SK-N-SH treated with all-trans-retinoic acid at 6 μM for 48 hours (cell line): ENCODE results near the gene CDK5.

Experiments
- ATAC-seq: fragments of 200-7000 bp; cut with Tn5 transposase; 3 replicates; pipeline ENCODE4 v1.9.1; 2020; ENCODE audit warnings: mild to moderate bottlenecking, moderate library complexity
- ARNTL ChIP-seq: fragments of 450-650 bp; formaldehyde crosslinking; IDR thresholded peaks from 2 replicates; pipeline ENCODE4 v1.5.0; 2020; ENCODE audit warnings: low read depth, mild to moderate bottlenecking, moderate library complexity, borderline replicate concordance
- BACH2 ChIP-seq: fragments of 250-450 bp; sonication (Bioruptor Pico); IDR thresholded peaks from 2 replicates; pipeline ENCODE4 v1.9.0; 2021; ENCODE audit warnings: mild to moderate bottlenecking, borderline replicate concordance
- CSDC2 ChIP-seq: fragments of 250-450 bp; sonication (Bioruptor Pico); IDR thresholded peaks from 2 replicates; pipeline ENCODE4 v1.5.0; 2020; ENCODE audit warnings: mild to moderate bottlenecking, moderate library complexity
- ESRRG ChIP-seq: fragments of 250-450 bp; sonication (Bioruptor Pico); IDR thresholded peaks from 2 replicates; pipeline ENCODE4 v1.6.1; 2021; ENCODE audit warnings: mild to moderate bottlenecking
- GLIS3 ChIP-seq: fragments of 250-450 bp; sonication (Bioruptor Pico); IDR thresholded peaks from 2 replicates; pipeline ENCODE4 v1.5.0; 2020; ENCODE audit warnings: mild to moderate bottlenecking, moderate library complexity
- ISL1 ChIP-seq: fragments of 250-450 bp; sonication (Bioruptor Pico); IDR thresholded peaks from 2 replicates; pipeline ENCODE4 v2.1.2; 2022; ENCODE audit warnings: mild to moderate bottlenecking, moderate library complexity
- OSR1 ChIP-seq: fragments of 250-450 bp; sonication (Bioruptor Pico); IDR thresholded peaks from 2 replicates; pipeline ENCODE4 v1.8.0; 2022; ENCODE audit warnings: moderate library complexity, mild to moderate bottlenecking, inconsistent platforms
- PPARA ChIP-seq: fragments of 250-450 bp; sonication (Bioruptor Pico); IDR thresholded peaks from 2 replicates; pipeline ENCODE4 v1.5.0; 2020; ENCODE audit warnings: mild to moderate bottlenecking, borderline replicate concordance
- RARB ChIP-seq: fragments of 250-450 bp; sonication (Bioruptor Pico); IDR thresholded peaks from 2 replicates; pipeline ENCODE4 v1.8.0; 2021; ENCODE audit warnings: mild to moderate bottlenecking, moderate library complexity
- SNAI2 ChIP-seq: fragments of 250-450 bp; sonication (Bioruptor Pico); IDR thresholded peaks from 2 replicates; pipeline ENCODE4 v1.5.0; 2020; ENCODE audit warnings: mild to moderate bottlenecking, moderate library complexity
- TCF4 ChIP-seq: fragments of 250-450 bp; sonication (Bioruptor Pico); IDR thresholded peaks from 2 replicates; pipeline ENCODE4 v1.8.0; 2021; ENCODE audit warnings: mild to moderate bottlenecking, moderate library complexity, borderline replicate concordance
- TOX ChIP-seq: fragments of 250-450 bp; sonication (Bioruptor Pico); IDR thresholded peaks from 2 replicates; pipeline ENCODE4 v1.8.0; 2021; ENCODE audit warnings: mild to moderate bottlenecking, moderate library complexity, borderline replicate concordance
- ZC3H10 ChIP-seq: fragments of 250-450 bp; sonication (Bioruptor Pico); IDR thresholded peaks from 2 replicates; pipeline ENCODE4 v1.5.1; 2021; ENCODE audit warnings: mild to moderate bottlenecking, moderate library complexity
- ZFP3 ChIP-seq: fragments of 250-450 bp; sonication (Bioruptor Pico); IDR thresholded peaks from 2 replicates; pipeline ENCODE4 v1.5.0; 2020; ENCODE audit warnings: mild to moderate bottlenecking, moderate library complexity
- ZNF565 ChIP-seq: fragments of 450-650 bp; formaldehyde crosslinking; conservative IDR thresholded peaks from 2 replicates; pipeline ENCODE4 v1.5.0; 2020; ENCODE audit warnings: low read depth, mild to moderate bottlenecking, moderate library complexity
- ZNF8 ChIP-seq: fragments of 450-650 bp; formaldehyde crosslinking; IDR thresholded peaks from 2 replicates; pipeline ENCODE4 v1.5.0; 2020; ENCODE audit warnings: mild to moderate bottlenecking, moderate library complexity
- TF ChIP-seq, protein P1 (sequence below): fragments of 250-450 bp; sonication (Bioruptor Pico); IDR thresholded peaks from 2 replicates; pipeline ENCODE4 v1.5.1; 2020; ENCODE audit warnings: low read depth, mild to moderate bottlenecking, moderate library complexity
- TF ChIP-seq, protein P2 (sequence below): fragments of 250-450 bp; sonication (Bioruptor Pico); IDR thresholded peaks from 2 replicates; pipeline ENCODE4 v1.8.0; 2020; ENCODE audit warnings: mild to moderate bottlenecking, moderate library complexity, borderline replicate concordance
- TF ChIP-seq, protein P3 (sequence below): fragments of 250-450 bp; sonication (Bioruptor Pico); IDR thresholded peaks from 2 replicates; pipeline ENCODE4 v1.5.1; 2021; ENCODE audit warnings: mild to moderate bottlenecking, moderate library complexity
- TF ChIP-seq, protein P4 (sequence below): fragments of 250-450 bp; sonication (Bioruptor Pico); IDR thresholded peaks from 2 replicates; pipeline ENCODE4 v1.5.0; 2020; ENCODE audit warnings: mild to moderate bottlenecking, moderate library complexity

The CDK5 gene

DNA sequence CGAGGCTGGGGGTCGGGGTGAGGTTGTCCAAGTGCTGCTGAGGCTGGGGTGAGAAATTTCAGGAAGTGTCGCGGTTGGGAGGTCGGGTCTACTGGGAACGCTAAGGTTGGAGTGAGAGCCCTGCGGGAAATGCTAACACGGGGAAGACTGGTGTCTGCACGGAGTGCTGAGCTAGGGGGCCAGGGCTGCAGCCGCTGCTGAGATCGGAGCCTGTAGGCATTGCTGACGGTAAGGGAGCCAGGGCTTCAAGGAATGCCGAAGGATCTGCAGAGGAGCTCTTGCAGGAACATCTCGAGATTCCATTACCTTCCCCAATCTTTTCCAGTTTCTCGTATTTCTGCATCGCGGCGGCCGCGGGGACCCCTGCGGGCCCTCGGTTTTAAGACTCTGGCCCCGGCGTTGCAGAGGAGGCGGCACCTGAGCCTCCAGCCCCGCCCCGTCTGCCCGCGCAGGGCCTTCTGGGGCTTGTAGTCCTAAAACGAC is at the start of gene CDK5:
CDK5 (minus strand) TSS at position 392 of the 483 bp plus-strand sequence; CDS start at position 343, 49 bp downstream.
- ATAC-seq = peak; percentile 34
- no peak for TF ChIP-seq RARB (CRISPR knock-in tag)
- TF ChIP-seq ISL1 (CRISPR knock-in tag) = no peak
- no peak for TF ChIP-seq PPARA (CRISPR knock-in tag)
- no peak for TF ChIP-seq TOX (CRISPR knock-in tag)
- TF ChIP-seq TCF4 (CRISPR knock-in tag) = no peak
- no peak for TF ChIP-seq BACH2 (CRISPR knock-in tag)
- no peak for TF ChIP-seq ZFP3 (CRISPR knock-in tag)
- TF ChIP-seq, protein P1, sequence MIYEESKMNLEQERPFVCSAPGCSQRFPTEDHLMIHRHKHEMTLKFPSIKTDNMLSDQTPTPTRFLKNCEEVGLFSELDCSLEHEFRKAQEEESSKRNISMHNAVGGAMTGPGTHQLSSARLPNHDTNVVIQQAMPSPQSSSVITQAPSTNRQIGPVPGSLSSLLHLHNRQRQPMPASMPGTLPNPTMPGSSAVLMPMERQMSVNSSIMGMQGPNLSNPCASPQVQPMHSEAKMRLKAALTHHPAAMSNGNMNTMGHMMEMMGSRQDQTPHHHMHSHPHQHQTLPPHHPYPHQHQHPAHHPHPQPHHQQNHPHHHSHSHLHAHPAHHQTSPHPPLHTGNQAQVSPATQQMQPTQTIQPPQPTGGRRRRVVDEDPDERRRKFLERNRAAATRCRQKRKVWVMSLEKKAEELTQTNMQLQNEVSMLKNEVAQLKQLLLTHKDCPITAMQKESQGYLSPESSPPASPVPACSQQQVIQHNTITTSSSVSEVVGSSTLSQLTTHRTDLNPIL (CRISPR knock-in tag) = no peak
- no peak for TF ChIP-seq ZC3H10 (CRISPR knock-in tag)
- no peak; the same call in 1 of the 2 replicates for TF ChIP-seq CSDC2 (CRISPR knock-in tag)
- no peak for TF ChIP-seq OSR1 (CRISPR knock-in tag)
- TF ChIP-seq ESRRG (CRISPR knock-in tag) = no peak

DNA sequence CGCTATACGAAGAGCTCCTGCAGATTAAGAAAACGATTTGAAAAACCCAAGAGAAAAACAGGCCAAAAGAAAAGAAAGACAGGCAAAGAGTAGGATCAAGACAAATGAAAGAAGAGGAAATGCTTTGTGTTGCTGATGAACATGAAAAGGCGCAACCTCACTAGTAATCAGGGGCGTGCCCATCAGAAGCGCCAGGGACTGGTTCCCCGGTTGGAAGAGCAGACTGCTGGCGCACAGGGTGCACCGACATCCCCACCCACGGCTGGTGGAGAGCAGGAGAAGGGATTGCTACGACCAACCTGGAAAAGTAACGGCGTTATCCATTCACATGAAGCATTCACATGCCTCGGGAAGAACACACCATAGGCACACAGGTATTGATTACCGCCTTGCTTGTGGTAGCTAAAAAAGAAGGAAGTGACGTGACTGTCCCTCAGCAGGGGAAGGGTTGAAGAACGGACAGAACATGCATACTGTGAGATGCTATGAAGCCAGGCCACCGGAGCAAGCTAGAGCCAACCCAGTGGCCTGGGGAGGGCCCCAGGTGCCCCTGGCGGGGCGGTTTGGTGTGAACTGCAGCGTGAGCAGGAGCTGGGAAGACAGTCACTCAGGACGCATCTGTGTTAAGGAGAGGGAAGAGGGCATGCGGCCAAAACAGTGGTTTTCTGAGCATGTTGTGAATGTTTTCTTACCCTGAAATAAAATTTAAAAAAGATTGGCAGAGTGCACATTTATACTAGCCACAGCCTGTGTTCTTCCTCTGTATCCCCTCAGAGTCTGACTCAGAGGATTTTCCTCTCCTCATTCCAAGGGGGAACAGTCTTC is 46.9 kb upstream of the CDK5 start:
- TF ChIP-seq ZNF565 = no peak
- ATAC-seq = peak; percentile 64

DNA sequence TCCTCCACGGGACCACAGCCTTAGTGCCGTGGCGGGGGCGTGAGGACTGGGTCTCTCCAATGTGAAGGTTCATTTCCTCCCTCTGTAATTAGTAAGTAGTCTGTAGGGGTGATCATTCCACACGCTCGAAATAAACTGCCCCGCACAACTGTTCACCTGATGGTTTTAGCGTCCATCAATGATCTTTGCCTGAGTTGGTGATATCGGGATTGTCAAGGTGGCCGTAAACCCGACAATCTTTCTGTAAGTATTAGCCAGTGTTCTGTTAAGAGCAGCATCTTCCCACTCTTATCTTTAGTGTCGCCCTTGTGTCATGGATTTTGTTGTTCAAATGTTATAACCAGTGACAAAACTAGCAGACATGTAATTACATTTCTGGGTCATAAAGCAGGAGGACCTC is 46.3 kb upstream of the CDK5 start:
- ATAC-seq = no peak
- TF ChIP-seq GLIS3 (CRISPR knock-in tag) = no peak
- TF ChIP-seq, protein P2, sequence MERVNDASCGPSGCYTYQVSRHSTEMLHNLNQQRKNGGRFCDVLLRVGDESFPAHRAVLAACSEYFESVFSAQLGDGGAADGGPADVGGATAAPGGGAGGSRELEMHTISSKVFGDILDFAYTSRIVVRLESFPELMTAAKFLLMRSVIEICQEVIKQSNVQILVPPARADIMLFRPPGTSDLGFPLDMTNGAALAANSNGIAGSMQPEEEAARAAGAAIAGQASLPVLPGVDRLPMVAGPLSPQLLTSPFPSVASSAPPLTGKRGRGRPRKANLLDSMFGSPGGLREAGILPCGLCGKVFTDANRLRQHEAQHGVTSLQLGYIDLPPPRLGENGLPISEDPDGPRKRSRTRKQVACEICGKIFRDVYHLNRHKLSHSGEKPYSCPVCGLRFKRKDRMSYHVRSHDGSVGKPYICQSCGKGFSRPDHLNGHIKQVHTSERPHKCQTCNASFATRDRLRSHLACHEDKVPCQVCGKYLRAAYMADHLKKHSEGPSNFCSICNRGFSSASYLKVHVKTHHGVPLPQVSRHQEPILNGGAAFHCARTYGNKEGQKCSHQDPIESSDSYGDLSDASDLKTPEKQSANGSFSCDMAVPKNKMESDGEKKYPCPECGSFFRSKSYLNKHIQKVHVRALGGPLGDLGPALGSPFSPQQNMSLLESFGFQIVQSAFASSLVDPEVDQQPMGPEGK = no peak
- no peak for TF ChIP-seq TCF4 (CRISPR knock-in tag)
- no peak for TF ChIP-seq CSDC2 (CRISPR knock-in tag)
- no peak for TF ChIP-seq TOX (CRISPR knock-in tag)
- TF ChIP-seq ZFP3 (CRISPR knock-in tag) = no peak
- TF ChIP-seq ZC3H10 (CRISPR knock-in tag) = no peak
- no peak for TF ChIP-seq ARNTL (CRISPR knock-in tag)
- no peak for TF ChIP-seq SNAI2
- TF ChIP-seq, protein P3, sequence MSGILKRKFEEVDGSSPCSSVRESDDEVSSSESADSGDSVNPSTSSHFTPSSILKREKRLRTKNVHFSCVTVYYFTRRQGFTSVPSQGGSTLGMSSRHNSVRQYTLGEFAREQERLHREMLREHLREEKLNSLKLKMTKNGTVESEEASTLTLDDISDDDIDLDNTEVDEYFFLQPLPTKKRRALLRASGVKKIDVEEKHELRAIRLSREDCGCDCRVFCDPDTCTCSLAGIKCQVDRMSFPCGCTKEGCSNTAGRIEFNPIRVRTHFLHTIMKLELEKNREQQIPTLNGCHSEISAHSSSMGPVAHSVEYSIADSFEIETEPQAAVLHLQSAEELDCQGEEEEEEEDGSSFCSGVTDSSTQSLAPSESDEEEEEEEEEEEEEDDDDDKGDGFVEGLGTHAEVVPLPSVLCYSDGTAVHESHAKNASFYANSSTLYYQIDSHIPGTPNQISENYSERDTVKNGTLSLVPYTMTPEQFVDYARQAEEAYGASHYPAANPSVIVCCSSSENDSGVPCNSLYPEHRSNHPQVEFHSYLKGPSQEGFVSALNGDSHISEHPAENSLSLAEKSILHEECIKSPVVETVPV = no peak
- no peak for TF ChIP-seq PPARA (CRISPR knock-in tag)
- TF ChIP-seq ISL1 (CRISPR knock-in tag) = no peak
- TF ChIP-seq RARB (CRISPR knock-in tag) = no peak
- TF ChIP-seq, protein P1 (CRISPR knock-in tag) = no peak
- no peak for TF ChIP-seq ZNF8 (CRISPR knock-in tag)
- TF ChIP-seq, protein P4, sequence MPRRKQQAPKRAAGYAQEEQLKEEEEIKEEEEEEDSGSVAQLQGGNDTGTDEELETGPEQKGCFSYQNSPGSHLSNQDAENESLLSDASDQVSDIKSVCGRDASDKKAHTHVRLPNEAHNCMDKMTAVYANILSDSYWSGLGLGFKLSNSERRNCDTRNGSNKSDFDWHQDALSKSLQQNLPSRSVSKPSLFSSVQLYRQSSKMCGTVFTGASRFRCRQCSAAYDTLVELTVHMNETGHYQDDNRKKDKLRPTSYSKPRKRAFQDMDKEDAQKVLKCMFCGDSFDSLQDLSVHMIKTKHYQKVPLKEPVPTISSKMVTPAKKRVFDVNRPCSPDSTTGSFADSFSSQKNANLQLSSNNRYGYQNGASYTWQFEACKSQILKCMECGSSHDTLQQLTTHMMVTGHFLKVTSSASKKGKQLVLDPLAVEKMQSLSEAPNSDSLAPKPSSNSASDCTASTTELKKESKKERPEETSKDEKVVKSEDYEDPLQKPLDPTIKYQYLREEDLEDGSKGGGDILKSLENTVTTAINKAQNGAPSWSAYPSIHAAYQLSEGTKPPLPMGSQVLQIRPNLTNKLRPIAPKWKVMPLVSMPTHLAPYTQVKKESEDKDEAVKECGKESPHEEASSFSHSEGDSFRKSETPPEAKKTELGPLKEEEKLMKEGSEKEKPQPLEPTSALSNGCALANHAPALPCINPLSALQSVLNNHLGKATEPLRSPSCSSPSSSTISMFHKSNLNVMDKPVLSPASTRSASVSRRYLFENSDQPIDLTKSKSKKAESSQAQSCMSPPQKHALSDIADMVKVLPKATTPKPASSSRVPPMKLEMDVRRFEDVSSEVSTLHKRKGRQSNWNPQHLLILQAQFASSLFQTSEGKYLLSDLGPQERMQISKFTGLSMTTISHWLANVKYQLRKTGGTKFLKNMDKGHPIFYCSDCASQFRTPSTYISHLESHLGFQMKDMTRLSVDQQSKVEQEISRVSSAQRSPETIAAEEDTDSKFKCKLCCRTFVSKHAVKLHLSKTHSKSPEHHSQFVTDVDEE = no peak
